H1 (cell line): ENCODE results near the gene SMIM10. TPM values are rescaled to one million over a fixed set of nuclear protein-coding genes. Genes with fewer than 3 reads are reported as not detected.

ENCODE experiments used
- CTCF ChIA-PET: fragments of 300-600 bp; sonication (Branson Sonifier 250); formaldehyde crosslinking; loops from one replicate; lab custom pipeline; 2021; ENCODE audit not compliant: partially characterized antibody; lab: Charles Lee
- POLR2A ChIA-PET: fragments of 300-600 bp; sonication (Branson Sonifier 250); formaldehyde crosslinking; loops from one replicate; lab custom pipeline; 2021; ENCODE audit warnings: inconsistent platforms; ENCODE audit not compliant: partially characterized antibody; lab: Charles Lee
- DNase-seq, 2 experiments: peaks; one replicate each; pipeline versions ENCODE4 v3.0.0 to v3.0.0-alpha.2; 2010 to 2022; ENCODE audit warnings: low spot score in 2 of 2, low read depth in 1 of 2, mixed read lengths in 1 of 2
- FAIRE-seq: peaks from 2 replicates; lab custom pipeline; 2011; peaks lifted over from hg19 to GRCh38; lab: Jason Lieb, UNC
- H2AFZ ChIP-seq: 2 replicates; pipeline ENCODE4 v1.8.1; 2012; ENCODE audit warnings: low read length, inconsistent platforms
- H2AK5ac ChIP-seq: 2 replicates; pipeline ENCODE4 v1.6.1; 2013; ENCODE audit warnings: low read depth, low read length
- H2BK120ac ChIP-seq: replicated peaks from 2 replicates; pipeline ENCODE3; 2013; ENCODE audit warnings: low read depth, low read length, inconsistent platforms
- H2BK12ac ChIP-seq: 2 replicates; pipeline ENCODE4 v1.6.1; 2013; ENCODE audit warnings: low read depth, low read length
- H2BK15ac ChIP-seq: 2 replicates; pipeline ENCODE4 v1.6.1; 2013; ENCODE audit warnings: low read length
- H2BK20ac ChIP-seq: 2 replicates; pipeline ENCODE4 v1.6.1; 2013; ENCODE audit warnings: low read length
- H2BK5ac ChIP-seq: 2 replicates; pipeline ENCODE4 v1.6.1; 2013; ENCODE audit warnings: low read depth, low read length
- H3K14ac ChIP-seq: 2 replicates; pipeline ENCODE4 v1.6.1; 2013; ENCODE audit warnings: inconsistent platforms; ENCODE audit not compliant: insufficient read length
- H3K18ac ChIP-seq: 2 replicates; pipeline ENCODE4 v1.6.1; 2013; ENCODE audit warnings: low read length; ENCODE audit errors: extremely low read depth
- H3K23ac ChIP-seq: 2 replicates; pipeline ENCODE4 v1.6.1; 2013; ENCODE audit warnings: inconsistent platforms; ENCODE audit not compliant: insufficient read length
- H3K23me2 ChIP-seq: 2 replicates; pipeline ENCODE4 v1.6.1; 2013; ENCODE audit warnings: low read depth, low read length
- H3K27ac ChIP-seq: 2 replicates; pipeline ENCODE4 v1.6.1; 2011; ENCODE audit warnings: low read depth, low read length, inconsistent platforms
- H3K27me3 ChIP-seq, 4 experiments: replicated peaks in 1 of 4; 1 replicate in 1 of 4; 2 replicates in 3 of 4; pipeline versions ENCODE4 v1.6.1 to v1.8.1; 2011 to 2013; ENCODE audit warnings: low read length in 3 of 4, mild to moderate bottlenecking in 3 of 4, inconsistent platforms in 2 of 4, mixed read lengths in 2 of 4, moderate library complexity in 1 of 4; ENCODE audit not compliant: control insufficient read depth in 3 of 4, insufficient read depth in 3 of 4; ENCODE audit errors: extremely low read depth in 1 of 4
- H3K36me3 ChIP-seq, 4 experiments: 2 replicates each; pipeline versions ENCODE4 v1.6.1 to v1.8.1; 2011 to 2013; ENCODE audit warnings: mild to moderate bottlenecking in 4 of 4, low read length in 3 of 4, moderate library complexity in 2 of 4, control low read depth in 1 of 4, inconsistent platforms in 1 of 4; ENCODE audit not compliant: insufficient read depth in 4 of 4, control insufficient read depth in 2 of 4
- H3K4ac ChIP-seq: replicated peaks from 2 replicates; pipeline ENCODE3; 2013; ENCODE audit warnings: low read length, low read depth, mixed read lengths, inconsistent platforms; ENCODE audit not compliant: insufficient read length
- H3K4me1 ChIP-seq, 4 experiments: replicated peaks in 1 of 4; 1 replicate in 1 of 4; 2 replicates in 3 of 4; pipeline versions ENCODE4 v1.6.1 to v1.8.1; 2011 to 2013; ENCODE audit warnings: low read length in 3 of 4, inconsistent platforms in 2 of 4, mixed read lengths in 1 of 4; ENCODE audit not compliant: insufficient read depth in 4 of 4, control insufficient read depth in 3 of 4
- H3K4me2 ChIP-seq, 2 experiments: 2 replicates each; pipeline versions ENCODE4 v1.6.1 to v1.8.1; 2011 to 2013; ENCODE audit warnings: low read depth in 2 of 2, low read length in 2 of 2, control low read depth in 1 of 2, inconsistent platforms in 1 of 2, mild to moderate bottlenecking in 1 of 2; ENCODE audit not compliant: insufficient read depth in 1 of 2
- H3K4me3 ChIP-seq, 4 experiments: fragments of 200-600, 300-600 bp in 1 of 4; sonication (generic), shearing (Covaris generic), sonication (Bioruptor Twin) in 1 of 4; 2 replicates each; pipeline versions ENCODE4 v1.5.1 to v1.8.1; 2011 to 2016; ENCODE audit warnings: low read length in 4 of 4, low read depth in 3 of 4, control low read depth in 2 of 4, inconsistent platforms in 2 of 4, mild to moderate bottlenecking in 2 of 4, mixed read lengths in 1 of 4, moderate library complexity in 1 of 4; ENCODE audit not compliant: insufficient read depth in 2 of 4; ENCODE audit errors: extremely low read depth in 1 of 4
- H3K56ac ChIP-seq: replicated peaks from 2 replicates; pipeline ENCODE3; 2013; ENCODE audit warnings: low read depth, mild to moderate bottlenecking, mixed read lengths, low read length, inconsistent platforms; ENCODE audit not compliant: insufficient read length
- H3K79me1 ChIP-seq: 2 replicates; pipeline ENCODE4 v1.6.1; 2013; ENCODE audit warnings: low read depth, low read length, control low read depth
- H3K79me2 ChIP-seq, 2 experiments: 2 replicates each; pipeline versions ENCODE4 v1.6.1 to v1.8.1; 2012 to 2013; ENCODE audit warnings: low read length in 2 of 2, mild to moderate bottlenecking in 2 of 2, inconsistent platforms in 1 of 2; ENCODE audit not compliant: insufficient read depth in 2 of 2, control insufficient read depth in 1 of 2
- H3K9ac ChIP-seq, 4 experiments: replicated peaks in 1 of 4; 1 replicate in 1 of 4; 2 replicates in 3 of 4; pipeline versions ENCODE4 v1.6.1 to v1.8.1; 2011 to 2013; ENCODE audit warnings: low read depth in 3 of 4, low read length in 3 of 4, control low read depth in 2 of 4, mild to moderate bottlenecking in 2 of 4, moderate library complexity in 2 of 4, inconsistent platforms in 1 of 4; ENCODE audit errors: extremely low read depth in 1 of 4
- H3K9me3 ChIP-seq, 2 experiments: 2 replicates each; pipeline versions ENCODE4 v1.6.1 to v1.8.1; 2012 to 2013; ENCODE audit warnings: mild to moderate bottlenecking in 2 of 2, moderate library complexity in 2 of 2, control low read depth in 1 of 2, inconsistent platforms in 1 of 2, low read depth in 1 of 2, low read length in 1 of 2, mixed read lengths in 1 of 2; ENCODE audit not compliant: insufficient read depth in 2 of 2
- H4K20me1 ChIP-seq, 2 experiments: replicated peaks in 1 of 2; 2 replicates each; pipeline versions ENCODE3 to v1.8.1; 2011 to 2013; ENCODE audit warnings: inconsistent platforms in 2 of 2, low read length in 2 of 2, mild to moderate bottlenecking in 1 of 2; ENCODE audit not compliant: insufficient read depth in 2 of 2, control insufficient read depth in 1 of 2
- H4K5ac ChIP-seq: 2 replicates; pipeline ENCODE4 v1.6.1; 2013; ENCODE audit warnings: low read length, low read depth, mixed read lengths, inconsistent platforms; ENCODE audit not compliant: insufficient read length
- H4K8ac ChIP-seq: 2 replicates; pipeline ENCODE4 v1.8.0; 2013; ENCODE audit warnings: mild to moderate bottlenecking, moderate library complexity, low read length, inconsistent platforms; ENCODE audit not compliant: insufficient read depth; ENCODE audit errors: extremely low read depth
- H4K91ac ChIP-seq: replicated peaks from 2 replicates; pipeline ENCODE3; 2013; ENCODE audit warnings: low read length, mixed read lengths, inconsistent platforms; ENCODE audit not compliant: insufficient read length
- CHD1 ChIP-seq: IDR thresholded peaks from 2 replicates; pipeline ENCODE4 v1.6.1; 2012; ENCODE audit warnings: low read depth, low read length, improper control_type of control experiment
- CTCF ChIP-seq, 3 experiments: IDR thresholded peaks; 1 replicate in 2 of 3; 2 replicates in 1 of 3; pipeline versions ENCODE4 v1.5.1 to v1.6.1; 2011; ENCODE audit warnings: low read length in 3 of 3, mild to moderate bottlenecking in 3 of 3, inconsistent platforms in 2 of 3, low read depth in 1 of 3, moderate library complexity in 1 of 3; ENCODE audit not compliant: insufficient read depth in 1 of 3; ENCODE audit errors: control extremely low read depth in 1 of 3
- EGR1 ChIP-seq: IDR thresholded peaks from 2 replicates; pipeline ENCODE4 v1.6.1; 2011; ENCODE audit warnings: low read depth, low read length, borderline replicate concordance
- EZH2 ChIP-seq: fragments of 200-600 bp; sonication (generic); IDR thresholded peaks from 2 replicates; pipeline ENCODE4 v1.7.1; 2012; ENCODE audit warnings: low read depth, mild to moderate bottlenecking, moderate library complexity, low read length, inconsistent platforms; ENCODE audit not compliant: severe bottlenecking
- HDAC2 ChIP-seq, 2 experiments: fragments of 300-600 bp in 1 of 2; sonication (generic) in 1 of 2; IDR thresholded peaks; 2 replicates each; pipeline ENCODE4 v1.6.1; 2011 to 2012; ENCODE audit warnings: low read depth in 2 of 2, low read length in 2 of 2, mild to moderate bottlenecking in 2 of 2, moderate library complexity in 2 of 2, borderline replicate concordance in 1 of 2, inconsistent platforms in 1 of 2
- MAFK ChIP-seq: IDR thresholded peaks from 2 replicates; pipeline ENCODE4 v1.6.1; 2012; ENCODE audit warnings: low read depth, mild to moderate bottlenecking, improper control_type of control experiment, low read length
- RAD21 ChIP-seq, 2 experiments: IDR thresholded peaks in 1 of 2; conservative IDR thresholded peaks in 1 of 2; 2 replicates each; pipeline ENCODE4 v1.6.1; 2011; ENCODE audit warnings: low read depth in 2 of 2, low read length in 2 of 2, improper control_type of control experiment in 1 of 2, inconsistent platforms in 1 of 2, mild to moderate bottlenecking in 1 of 2, moderate library complexity in 1 of 2
- WGBS, 2 experiments: shearing (Covaris generic) in 1 of 2; methylation state at CpG; one replicate each; pipeline versions ENCODE4 v1.1.6 to v1.1.7; 2013 to 2015; ENCODE audit warnings: low lambda C conversion rate in 2 of 2, mixed read lengths in 2 of 2, inconsistent platforms in 1 of 2, low coverage in 1 of 2, missing lambda C conversion rate in 1 of 2; ENCODE audit not compliant: insufficient replicate concordance in 2 of 2, insufficient coverage in 1 of 2, insufficient read length in 1 of 2; ENCODE audit errors: extremely low coverage in 1 of 2, missing lambda C conversion rate in 1 of 2; 5-methylcytosine and 5-hydroxymethylcytosine counted together
- polyA plus RNA-seq, 7 experiments: library from polyadenylated mRNA; depleted of rRNA in 3 of 7; stranded (reverse) in 5 of 7; unstranded in 2 of 7; fragments of >200 nt in 5 of 7; fragments of 200-250 nt in 2 of 7; gene quantifications; 1 replicate in 5 of 7; 2 replicates in 1 of 7; 4 replicates in 1 of 7; pipeline versions ENCODE4 v1.2.1 to v1.2.3, GENCODE V29; 2011 to 2013; ENCODE audit warnings: missing spikeins in 2 of 7, mixed read lengths in 2 of 7
- total RNA-seq: library from RNA; stranded (reverse); fragmentation: NEBNext Ultra II Directional; extraction: Animal tissue kit (Norgen Biotek cat#: 25700); gene quantifications from 2 replicates; pipeline ENCODE4 v1.2.1, GENCODE V29; 2021

Gene SMIM10
- total and polyA plus RNA-seq, 2 of the 8 experiments (the other 6 are each of a cell fraction or from before 2014, with no cell fraction given), result 2.3 to 2.8 TPM

DNA sequence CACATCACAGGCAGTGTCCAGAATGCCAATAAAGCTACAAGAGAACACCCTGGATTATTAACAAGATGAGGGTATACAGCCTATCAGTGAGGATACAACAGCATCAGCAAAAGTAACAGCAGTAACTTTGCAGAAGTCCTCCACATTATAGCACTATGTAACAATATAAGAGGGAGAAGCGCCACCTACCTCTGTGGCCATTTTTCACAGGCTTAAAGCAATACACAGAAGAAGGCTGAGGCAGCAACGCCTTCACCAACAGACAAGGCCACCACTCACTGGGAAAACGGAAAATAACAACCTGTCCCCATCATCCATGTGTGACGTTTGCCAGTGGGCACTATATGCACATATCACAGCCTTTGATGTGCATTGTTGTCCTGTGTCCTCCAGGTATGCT is 19.0 kb downstream of the SMIM10 start:
- no peaks in the 10 kb centered on the region for H3K9me3 ChIP-seq
- H4K8ac ChIP-seq, result no peak overlapping the region
- no peak overlapping the region for H3K18ac ChIP-seq
- no peak overlapping the region for H3K4ac ChIP-seq
- H3K79me2 ChIP-seq, result no peaks in the 10 kb centered on the region
- no peak overlapping the region for H3K23ac ChIP-seq
- DNase-seq (no peak), FAIRE-seq (peak; percentile 66)
- peak overlapping the region in 1 of 2 experiments; percentile 57; a peak in 2 of 4 replicates for H3K4me2 ChIP-seq
- ChIA-PET POLR2A (no interaction called here), CTCF (no interaction called here)
- H3K27me3 ChIP-seq, result no peaks in the 10 kb centered on the region
- TF ChIP-seq MAFK (no peak), CHD1 (no peak), RAD21 (IDR thresholded peaks at IDR 0.05 in 1 of 2, conservative IDR thresholded peaks at IDR 0.05 in 1 of 2; ENCODE audit: low read depth in 2 of 2, low read length in 2 of 2) (0 out of 4 replicates have a peak, but pooled peaks of 1 of the 2 experiments have one; percentile 4), CTCF (IDR thresholded peaks at IDR 0.05; ENCODE audit: control extremely low read depth in 1 of 3, insufficient read depth in 1 of 3, low read depth in 1 of 3, low read length in 3 of 3) (peak in 1 of 3 experiments; percentile 7; a peak in 1 of 4 replicates), EGR1 (no peak), HDAC2 (IDR thresholded peaks at IDR 0.05; ENCODE audit: borderline replicate concordance in 1 of 2, low read depth in 2 of 2, low read length in 2 of 2) (no peak), EZH2 (no peak)
- H3K14ac ChIP-seq, result no peak overlapping the region
- H4K5ac ChIP-seq, result no peak overlapping the region
- H2BK20ac ChIP-seq, result 0 out of 2 replicates have a peak overlapping the region, but pooled peaks have one; percentile 43
- no peaks in the 10 kb centered on the region for H3K36me3 ChIP-seq
- H2AFZ ChIP-seq, result no peak overlapping the region
- no peak overlapping the region for H4K91ac ChIP-seq
- no peak overlapping the region; the same call in 1 of the 2 replicates for H2BK12ac ChIP-seq
- H3K4me1 ChIP-seq, result peaks cover 2 to 12% (median 6%) of the 10 kb centered on the region in 4 experiments; a peak in 5 of 7 replicates
- H3K27ac ChIP-seq, result no peak overlapping the region
- H3K23me2 ChIP-seq, result no peaks in the 10 kb centered on the region
- H3K4me3 ChIP-seq, result no peak overlapping the region
- no peak overlapping the region for H3K56ac ChIP-seq
- H2BK5ac ChIP-seq, result no peak overlapping the region
- no peak overlapping the region for H3K9ac ChIP-seq
- WGBS, 2 experiments, result 64% methylated on average over 4 of the region's 4 CpGs; no CpG with 5 or more reads in 1 of the 2 experiments
- no peak overlapping the region for H2AK5ac ChIP-seq
- no peaks in the 10 kb centered on the region for H3K79me1 ChIP-seq
- H2BK15ac ChIP-seq, result no peak overlapping the region
- peak overlapping the region; percentile 22 for H2BK120ac ChIP-seq
- no peaks in the 10 kb centered on the region for H4K20me1 ChIP-seq
